SK-N-SH treated with all-trans-retinoic acid at 6 μM for 48 hours (cell line): ENCODE results near the gene NAP1L4.

Experiments
- ATAC-seq: fragments of 200-7000 bp; cut with Tn5 transposase; 3 replicates; pipeline ENCODE4 v1.9.1; 2020; ENCODE audit warnings: mild to moderate bottlenecking, moderate library complexity
- ARNTL ChIP-seq: fragments of 450-650 bp; formaldehyde crosslinking; IDR thresholded peaks from 2 replicates; pipeline ENCODE4 v1.5.0; 2020; ENCODE audit warnings: low read depth, mild to moderate bottlenecking, moderate library complexity, borderline replicate concordance
- BACH2 ChIP-seq: fragments of 250-450 bp; sonication (Bioruptor Pico); IDR thresholded peaks from 2 replicates; pipeline ENCODE4 v1.9.0; 2021; ENCODE audit warnings: mild to moderate bottlenecking, borderline replicate concordance
- CSDC2 ChIP-seq: fragments of 250-450 bp; sonication (Bioruptor Pico); IDR thresholded peaks from 2 replicates; pipeline ENCODE4 v1.5.0; 2020; ENCODE audit warnings: mild to moderate bottlenecking, moderate library complexity
- CSRNP3 ChIP-seq: fragments of 250-450 bp; sonication (Bioruptor Pico); IDR thresholded peaks from 2 replicates; pipeline ENCODE4 v1.5.1; 2021; ENCODE audit warnings: mild to moderate bottlenecking, moderate library complexity
- ESRRG ChIP-seq: fragments of 250-450 bp; sonication (Bioruptor Pico); IDR thresholded peaks from 2 replicates; pipeline ENCODE4 v1.6.1; 2021; ENCODE audit warnings: mild to moderate bottlenecking
- GLIS3 ChIP-seq: fragments of 250-450 bp; sonication (Bioruptor Pico); IDR thresholded peaks from 2 replicates; pipeline ENCODE4 v1.5.0; 2020; ENCODE audit warnings: mild to moderate bottlenecking, moderate library complexity
- ISL1 ChIP-seq: fragments of 250-450 bp; sonication (Bioruptor Pico); IDR thresholded peaks from 2 replicates; pipeline ENCODE4 v2.1.2; 2022; ENCODE audit warnings: mild to moderate bottlenecking, moderate library complexity
- OSR1 ChIP-seq: fragments of 250-450 bp; sonication (Bioruptor Pico); IDR thresholded peaks from 2 replicates; pipeline ENCODE4 v1.8.0; 2022; ENCODE audit warnings: moderate library complexity, mild to moderate bottlenecking, inconsistent platforms
- POU6F1 ChIP-seq: fragments of 250-450 bp; sonication (Bioruptor Pico); IDR thresholded peaks from 2 replicates; pipeline ENCODE4 v1.8.0; 2021; ENCODE audit warnings: low read depth, mild to moderate bottlenecking, moderate library complexity, borderline replicate concordance
- PPARA ChIP-seq: fragments of 250-450 bp; sonication (Bioruptor Pico); IDR thresholded peaks from 2 replicates; pipeline ENCODE4 v1.5.0; 2020; ENCODE audit warnings: mild to moderate bottlenecking, borderline replicate concordance
- RARB ChIP-seq: fragments of 250-450 bp; sonication (Bioruptor Pico); IDR thresholded peaks from 2 replicates; pipeline ENCODE4 v1.8.0; 2021; ENCODE audit warnings: mild to moderate bottlenecking, moderate library complexity
- SNAI2 ChIP-seq: fragments of 250-450 bp; sonication (Bioruptor Pico); IDR thresholded peaks from 2 replicates; pipeline ENCODE4 v1.5.0; 2020; ENCODE audit warnings: mild to moderate bottlenecking, moderate library complexity
- TOX ChIP-seq: fragments of 250-450 bp; sonication (Bioruptor Pico); IDR thresholded peaks from 2 replicates; pipeline ENCODE4 v1.8.0; 2021; ENCODE audit warnings: mild to moderate bottlenecking, moderate library complexity, borderline replicate concordance
- ZC3H10 ChIP-seq: fragments of 250-450 bp; sonication (Bioruptor Pico); IDR thresholded peaks from 2 replicates; pipeline ENCODE4 v1.5.1; 2021; ENCODE audit warnings: mild to moderate bottlenecking, moderate library complexity
- ZFP3 ChIP-seq: fragments of 250-450 bp; sonication (Bioruptor Pico); IDR thresholded peaks from 2 replicates; pipeline ENCODE4 v1.5.0; 2020; ENCODE audit warnings: mild to moderate bottlenecking, moderate library complexity
- ZFP30 ChIP-seq: fragments of 450-650 bp; formaldehyde crosslinking; IDR thresholded peaks from 2 replicates; pipeline ENCODE4 v1.5.0; 2022; ENCODE audit warnings: mild to moderate bottlenecking, moderate library complexity
- ZNF565 ChIP-seq: fragments of 450-650 bp; formaldehyde crosslinking; conservative IDR thresholded peaks from 2 replicates; pipeline ENCODE4 v1.5.0; 2020; ENCODE audit warnings: low read depth, mild to moderate bottlenecking, moderate library complexity
- ZNF70 ChIP-seq: fragments of 450-650 bp; formaldehyde crosslinking; IDR thresholded peaks from 2 replicates; pipeline ENCODE4 v1.5.0; 2020; ENCODE audit warnings: mild to moderate bottlenecking, moderate library complexity
- TF ChIP-seq, protein P1 (sequence below): fragments of 250-450 bp; sonication (Bioruptor Pico); IDR thresholded peaks from 2 replicates; pipeline ENCODE4 v1.8.0; 2020; ENCODE audit warnings: mild to moderate bottlenecking, moderate library complexity, borderline replicate concordance
- TF ChIP-seq, protein P2 (sequence below): fragments of 250-450 bp; sonication (Bioruptor Pico); IDR thresholded peaks from 2 replicates; pipeline ENCODE4 v1.5.1; 2020; ENCODE audit warnings: low read depth, mild to moderate bottlenecking, moderate library complexity

The NAP1L4 gene

GRCh38 chr11:2954263-2954662, 37.9 kb downstream of the NAP1L4 start:
- no peak for TF ChIP-seq POU6F1
- TF ChIP-seq ESRRG (CRISPR knock-in tag), result no peak
- no peak for TF ChIP-seq ZNF70 (CRISPR knock-in tag)
- TF ChIP-seq GLIS3, result no peak
- TF ChIP-seq CSDC2 (CRISPR knock-in tag), result no peak
- TF ChIP-seq ZFP3 (CRISPR knock-in tag), result no peak
- TF ChIP-seq PPARA (CRISPR knock-in tag), result no peak
- TF ChIP-seq ZFP30 (CRISPR knock-in tag), result no peak
- TF ChIP-seq, protein P1, sequence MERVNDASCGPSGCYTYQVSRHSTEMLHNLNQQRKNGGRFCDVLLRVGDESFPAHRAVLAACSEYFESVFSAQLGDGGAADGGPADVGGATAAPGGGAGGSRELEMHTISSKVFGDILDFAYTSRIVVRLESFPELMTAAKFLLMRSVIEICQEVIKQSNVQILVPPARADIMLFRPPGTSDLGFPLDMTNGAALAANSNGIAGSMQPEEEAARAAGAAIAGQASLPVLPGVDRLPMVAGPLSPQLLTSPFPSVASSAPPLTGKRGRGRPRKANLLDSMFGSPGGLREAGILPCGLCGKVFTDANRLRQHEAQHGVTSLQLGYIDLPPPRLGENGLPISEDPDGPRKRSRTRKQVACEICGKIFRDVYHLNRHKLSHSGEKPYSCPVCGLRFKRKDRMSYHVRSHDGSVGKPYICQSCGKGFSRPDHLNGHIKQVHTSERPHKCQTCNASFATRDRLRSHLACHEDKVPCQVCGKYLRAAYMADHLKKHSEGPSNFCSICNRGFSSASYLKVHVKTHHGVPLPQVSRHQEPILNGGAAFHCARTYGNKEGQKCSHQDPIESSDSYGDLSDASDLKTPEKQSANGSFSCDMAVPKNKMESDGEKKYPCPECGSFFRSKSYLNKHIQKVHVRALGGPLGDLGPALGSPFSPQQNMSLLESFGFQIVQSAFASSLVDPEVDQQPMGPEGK (CRISPR knock-in tag), result no peak
- TF ChIP-seq TOX (CRISPR knock-in tag), result no peak
- TF ChIP-seq CSRNP3, result no peak
- no peak for TF ChIP-seq ISL1 (CRISPR knock-in tag)
- TF ChIP-seq OSR1 (CRISPR knock-in tag), result no peak
- no peak for TF ChIP-seq ZC3H10 (CRISPR knock-in tag)
- no peak for TF ChIP-seq ZNF565
- no peak for TF ChIP-seq BACH2 (CRISPR knock-in tag)
- TF ChIP-seq, protein P2, sequence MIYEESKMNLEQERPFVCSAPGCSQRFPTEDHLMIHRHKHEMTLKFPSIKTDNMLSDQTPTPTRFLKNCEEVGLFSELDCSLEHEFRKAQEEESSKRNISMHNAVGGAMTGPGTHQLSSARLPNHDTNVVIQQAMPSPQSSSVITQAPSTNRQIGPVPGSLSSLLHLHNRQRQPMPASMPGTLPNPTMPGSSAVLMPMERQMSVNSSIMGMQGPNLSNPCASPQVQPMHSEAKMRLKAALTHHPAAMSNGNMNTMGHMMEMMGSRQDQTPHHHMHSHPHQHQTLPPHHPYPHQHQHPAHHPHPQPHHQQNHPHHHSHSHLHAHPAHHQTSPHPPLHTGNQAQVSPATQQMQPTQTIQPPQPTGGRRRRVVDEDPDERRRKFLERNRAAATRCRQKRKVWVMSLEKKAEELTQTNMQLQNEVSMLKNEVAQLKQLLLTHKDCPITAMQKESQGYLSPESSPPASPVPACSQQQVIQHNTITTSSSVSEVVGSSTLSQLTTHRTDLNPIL (CRISPR knock-in tag), result no peak
- no peak for TF ChIP-seq SNAI2 (CRISPR knock-in tag)
- ATAC-seq, result no peak

GRCh38 chr11:2952290-2952689, 39.8 kb downstream of the NAP1L4 start:
- ATAC-seq, result no peak
- TF ChIP-seq SNAI2 (CRISPR knock-in tag), result no peak
- TF ChIP-seq CSRNP3, result no peak
- TF ChIP-seq RARB (CRISPR knock-in tag), result no peak
- TF ChIP-seq BACH2 (CRISPR knock-in tag), result no peak
- TF ChIP-seq ZNF565, result no peak
- no peak for TF ChIP-seq ZFP30 (CRISPR knock-in tag)
- no peak for TF ChIP-seq TOX (CRISPR knock-in tag)
- TF ChIP-seq POU6F1, result no peak
- no peak for TF ChIP-seq ZC3H10 (CRISPR knock-in tag)
- TF ChIP-seq, protein P2 (CRISPR knock-in tag), result no peak
- no peak for TF ChIP-seq ESRRG (CRISPR knock-in tag)
- no peak for TF ChIP-seq PPARA (CRISPR knock-in tag)
- no peak for TF ChIP-seq ZNF70 (CRISPR knock-in tag)
- TF ChIP-seq ARNTL, result no peak
- no peak for TF ChIP-seq ZFP3 (CRISPR knock-in tag)
- no peak for TF ChIP-seq CSDC2 (CRISPR knock-in tag)
- TF ChIP-seq OSR1 (CRISPR knock-in tag), result no peak
